Putamen (tissue), 1 donor: ENCODE data around the gene ALOX5AP.

ENCODE experiments used
- DNase-seq: peaks from one replicate; pipeline ENCODE4 v3.0.0-alpha.2; 2016; ENCODE audit warnings: low spot score

Gene ALOX5AP

GRCh38 chr13:30796631-30797601 is 61.6 kb downstream of the ALOX5AP start:
- no peak for DNase-seq

DNA sequence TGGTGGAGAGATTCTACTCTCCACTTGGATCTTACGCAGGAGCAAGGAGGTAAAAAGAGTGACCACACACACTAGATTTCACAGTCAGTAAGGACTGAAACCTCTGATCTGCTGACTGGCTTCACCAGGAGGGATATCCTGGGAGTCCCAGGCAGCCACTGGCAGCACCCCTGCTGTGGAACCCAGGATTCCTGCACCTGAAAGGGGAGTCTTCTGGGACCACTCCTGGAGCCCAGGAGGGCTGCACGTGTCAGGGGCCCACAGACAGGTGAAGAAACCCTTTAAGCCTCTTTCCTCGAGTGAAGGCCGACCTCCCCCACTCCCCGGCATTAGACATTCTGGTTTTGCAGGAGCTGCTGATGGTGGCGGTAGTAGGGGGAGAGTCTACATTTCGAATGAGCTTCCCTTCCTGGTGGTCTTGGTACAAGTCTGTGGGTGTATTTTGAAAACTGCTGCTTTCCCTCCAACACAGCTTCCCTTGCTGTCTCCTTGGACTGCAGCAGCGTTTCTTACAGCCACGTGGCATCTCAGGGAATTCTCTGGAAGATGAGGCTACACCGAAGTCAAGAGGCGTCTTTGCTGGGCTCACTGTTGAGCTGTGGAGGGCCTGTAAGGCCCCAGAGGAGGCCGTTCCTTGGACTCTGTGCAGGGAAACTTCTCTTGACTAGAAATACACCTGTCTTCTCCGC is 62.6 kb downstream of the ALOX5AP start:
- DNase-seq: no peak

DNA sequence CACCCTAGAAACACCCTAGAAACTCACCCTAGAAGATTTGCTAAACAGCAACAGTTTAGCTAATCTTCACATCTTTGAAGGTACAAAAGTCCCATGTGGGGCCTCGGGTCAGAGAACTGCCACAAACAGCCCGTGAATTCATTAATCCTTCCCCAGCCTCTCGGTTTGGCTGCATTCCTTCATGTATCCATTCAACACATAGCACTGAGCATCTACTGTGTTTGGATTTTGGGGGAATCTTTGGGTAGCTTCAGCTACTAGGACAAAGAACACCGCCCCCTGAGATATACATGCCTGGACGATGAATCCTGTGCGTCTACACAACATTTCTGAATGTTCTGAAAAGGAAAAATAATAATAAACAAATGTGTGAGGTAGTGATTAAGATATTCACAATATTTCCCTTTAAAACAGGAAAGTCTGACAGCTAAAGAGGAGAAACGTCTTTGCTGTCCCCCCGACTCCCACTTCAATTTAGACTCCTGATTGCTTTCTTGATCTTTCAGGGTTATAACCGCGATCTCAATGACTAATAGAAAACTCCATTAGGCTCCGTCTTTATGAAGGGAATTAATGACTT is 63.5 kb downstream of the ALOX5AP start:
- no peak for DNase-seq

GRCh38 chr13:30799356-30799824 is 64.0 kb downstream of the ALOX5AP start:
- DNase-seq: no peak

- no peak for DNase-seq
These were observed 64.8 kb downstream of the ALOX5AP start for GRCh38 chr13:30800107-30800506.

GRCh38 chr13:30802501-30802900 is 67.2 kb downstream of the ALOX5AP start:
- no peak for DNase-seq

DNA sequence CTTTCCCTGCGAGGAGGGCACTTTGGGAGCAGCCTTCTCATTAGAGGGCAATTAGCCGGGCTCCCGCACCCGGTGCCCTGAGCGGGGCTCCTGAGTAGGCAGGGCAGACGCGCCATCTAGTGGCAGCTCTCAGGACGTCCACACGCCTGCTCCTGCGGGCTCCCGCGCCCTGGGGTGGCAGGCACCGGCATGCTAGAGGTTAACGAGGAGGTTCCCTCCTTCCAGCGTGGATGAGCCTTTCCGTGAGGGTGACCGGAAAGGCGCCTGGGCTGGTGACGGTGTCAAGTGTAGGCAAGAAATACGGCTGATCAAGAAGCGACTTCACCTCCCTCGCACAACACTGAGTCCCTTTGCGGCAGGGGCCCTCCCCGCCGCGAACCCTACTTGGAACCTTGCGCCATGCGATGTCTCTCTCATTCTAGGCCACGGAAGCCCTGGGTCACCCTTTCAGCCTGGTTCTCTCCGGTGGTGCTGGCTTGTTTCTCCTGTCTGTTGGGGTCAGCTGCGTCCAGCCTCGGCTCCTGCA is 67.7 kb downstream of the ALOX5AP start:
- DNase-seq: peak; percentile 83

- DNase-seq: no peak
These were observed 68.4 kb downstream of the ALOX5AP start for GRCh38 chr13:30803749-30804148.

DNA sequence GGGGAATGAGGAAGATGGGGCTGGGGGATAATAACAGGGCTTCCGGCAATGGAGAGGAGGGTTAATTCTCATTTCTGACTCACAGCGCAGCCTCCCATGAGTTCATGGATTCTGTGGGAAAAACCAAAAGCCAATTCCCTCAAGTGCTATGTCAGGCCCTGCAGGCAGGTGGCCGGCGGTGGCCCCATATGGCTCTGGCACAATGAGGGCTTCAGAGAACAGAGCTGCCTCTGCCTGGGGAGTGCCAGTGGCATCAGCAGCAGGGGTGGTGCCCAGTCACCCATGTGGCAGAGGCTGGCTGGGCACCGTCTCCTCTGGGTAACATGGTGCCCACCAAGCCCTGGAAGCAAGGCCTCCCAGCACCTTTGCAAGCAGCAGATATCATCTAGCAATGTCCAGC is 69.1 kb downstream of the ALOX5AP start:
- no peak for DNase-seq

- DNase-seq: no peak
These were observed 69.8 kb downstream of the ALOX5AP start for GRCh38 chr13:30805132-30805537.

- DNase-seq: peak; percentile 83
These were observed 70.3 kb downstream of the ALOX5AP start for GRCh38 chr13:30805603-30806011.

DNA sequence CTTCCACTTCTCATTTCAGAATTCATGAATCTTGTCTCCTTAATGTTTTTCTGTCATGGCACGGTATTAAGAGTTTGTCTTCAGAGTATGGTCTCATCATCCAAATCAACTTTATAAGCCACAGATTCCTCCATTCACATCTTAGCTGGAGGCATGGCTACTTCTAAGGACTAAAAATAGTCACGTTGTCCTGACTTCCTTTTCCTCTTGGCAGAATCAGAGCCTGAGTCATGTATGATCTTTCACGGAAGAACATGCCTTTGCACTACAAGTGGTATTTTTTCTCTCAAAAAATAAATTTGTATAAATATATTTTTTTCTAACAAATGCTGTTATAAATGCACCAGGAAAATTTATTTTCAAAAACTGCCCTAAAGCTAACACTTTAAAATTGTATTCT is 71.4 kb downstream of the ALOX5AP start:
- no peak for DNase-seq

- no peak for DNase-seq
These were observed 72.0 kb downstream of the ALOX5AP start for GRCh38 chr13:30807392-30807791.

GRCh38 chr13:30808600-30808999 is 73.3 kb downstream of the ALOX5AP start:
- no peak for DNase-seq

- no peak for DNase-seq
These were observed 74.4 kb downstream of the ALOX5AP start for GRCh38 chr13:30809787-30810186.

- DNase-seq: no peak
These were observed 74.9 kb downstream of the ALOX5AP start for GRCh38 chr13:30810261-30810701.

- no peak for DNase-seq
These were observed 75.5 kb downstream of the ALOX5AP start for GRCh38 chr13:30810801-30811200.
